K562 (cell line): Measurements from ENCODE around the gene ARHGDIB. TPM values are rescaled to one million over a fixed set of nuclear protein-coding genes. Genes with fewer than 3 reads are reported as not detected.

Source experiments
- ATAC-seq: fragments of 200-7000 bp; cut with Tn5 transposase; 3 replicates; pipeline ENCODE4 v1.9.1; 2020; ENCODE audit warnings: moderate library complexity
- BruUV-seq: library from RNA; stranded (reverse); fragments of 400-500 nt; replicated peaks from 2 replicates; lab custom pipeline; 2021; lab: Mats Ljungman, UMichigan
- CTCF ChIA-PET: fragments of 300-600 bp; formaldehyde crosslinking; extraction: SDS; loops from one replicate; lab custom pipeline; 2021; ENCODE audit warnings: low intra/inter-chr PET ratio; lab: Yijun Ruan, JAX
- POLR2A ChIA-PET: fragments of 300-600, 350-650 bp; sonication (Branson Sonifier 250); formaldehyde crosslinking; extraction: SDS; loops from one replicate; lab custom pipeline; 2021; ENCODE audit warnings: antibody characterized with exemption, inconsistent platforms; lab: Yijun Ruan, JAX
- DNase-seq, 4 experiments: peaks; one replicate each; pipeline versions ENCODE4 v3.0.0 to v3.0.0-alpha.2; 2011 to 2018; ENCODE audit warnings: low spot score in 3 of 4, mixed read lengths in 3 of 4; ENCODE audit errors: extremely low read depth in 1 of 4
- FAIRE-seq: peaks from 2 replicates; lab custom pipeline; 2011; peaks lifted over from hg19 to GRCh38; lab: Jason Lieb, UNC
- H2AFZ ChIP-seq: 2 replicates; pipeline ENCODE4 v1.6.0; 2011; ENCODE audit warnings: low read depth, low read length, control low read depth, inconsistent platforms
- H3K27ac ChIP-seq: fragments of 200-600 bp; 3 replicates; pipeline ENCODE4 v1.8.0; 2011; ENCODE audit warnings: low read depth, mild to moderate bottlenecking, control low read depth, inconsistent platforms, low read length, moderate library complexity, mixed read lengths; ENCODE audit errors: extremely low read depth
- H3K27me3 ChIP-seq, 2 experiments: fragments of 300-600 bp in 1 of 2; 2 replicates in 1 of 2; 3 replicates in 1 of 2; pipeline versions ENCODE4 v1.6.0 to v1.8.0; 2011; ENCODE audit warnings: inconsistent platforms in 2 of 2, low read length in 2 of 2, mild to moderate bottlenecking in 1 of 2, mixed read lengths in 1 of 2, moderate library complexity in 1 of 2; ENCODE audit not compliant: control insufficient read depth in 2 of 2, insufficient read depth in 2 of 2
- H3K36me3 ChIP-seq: fragments of 300-600 bp; 3 replicates; pipeline ENCODE4 v1.8.0; 2011; ENCODE audit warnings: mild to moderate bottlenecking, low read length, inconsistent platforms; ENCODE audit not compliant: control insufficient read depth, insufficient read depth
- H3K4me1 ChIP-seq, 2 experiments: fragments of 200-600 bp in 1 of 2; replicated peaks in 1 of 2; 2 replicates in 1 of 2; 3 replicates in 1 of 2; pipeline versions ENCODE4 v1.5.1 to v1.8.0; 2011; ENCODE audit warnings: inconsistent platforms in 2 of 2, low read length in 2 of 2, mild to moderate bottlenecking in 1 of 2, mixed read lengths in 1 of 2, moderate library complexity in 1 of 2; ENCODE audit not compliant: control insufficient read depth in 2 of 2, insufficient read depth in 2 of 2
- H3K4me2 ChIP-seq: 2 replicates; pipeline ENCODE4 v1.6.1; 2011; ENCODE audit warnings: low read length, control low read depth, inconsistent platforms, mixed read lengths; ENCODE audit not compliant: insufficient read depth
- H3K4me3 ChIP-seq: fragments of 200-600 bp; sonication (generic), shearing (Covaris generic); 2 replicates; pipeline ENCODE4 v1.5.1; 2016; ENCODE audit warnings: control low read depth, inconsistent platforms
- H3K79me2 ChIP-seq: fragments of 200-600 bp; 3 replicates; pipeline ENCODE4 v1.8.0; 2011; ENCODE audit warnings: low read length, inconsistent platforms; ENCODE audit not compliant: control insufficient read depth, insufficient read depth
- H3K9ac ChIP-seq, 2 experiments: 2 replicates each; pipeline versions ENCODE4 v1.6.0 to v1.6.1; 2011; ENCODE audit warnings: low read depth in 2 of 2, low read length in 2 of 2, control low read depth in 1 of 2, inconsistent platforms in 1 of 2, mild to moderate bottlenecking in 1 of 2, mixed read lengths in 1 of 2; ENCODE audit not compliant: insufficient read depth in 1 of 2
- H3K9me1 ChIP-seq: one replicate; pipeline ENCODE4 v1.6.0; 2011; ENCODE audit warnings: inconsistent platforms, mild to moderate bottlenecking, low read length, moderate library complexity; ENCODE audit not compliant: control insufficient read depth, insufficient read depth
- H3K9me3 ChIP-seq: replicated peaks from 2 replicates; pipeline ENCODE4 v1.5.1; 2011; ENCODE audit warnings: low read depth, low read length, inconsistent platforms; ENCODE audit not compliant: control insufficient read depth, insufficient read depth
- H4K20me1 ChIP-seq: replicated peaks from 2 replicates; pipeline ENCODE4 v1.6.1; 2011; ENCODE audit warnings: low read length, inconsistent platforms, mixed read lengths; ENCODE audit not compliant: control insufficient read depth, insufficient read depth
- BACH1 ChIP-seq: fragments of 200-800 bp; sonication (Bioruptor generic); IDR thresholded peaks from 2 replicates; pipeline ENCODE4 v1.6.1; 2016; ENCODE audit warnings: missing genetic modification characterization, missing compliant biosample characterization
- CCAR2 ChIP-seq: fragments of 200-400 bp; formaldehyde crosslinking; IDR thresholded peaks from 2 replicates; pipeline ENCODE4 v1.6.1; 2017; ENCODE audit warnings: mild to moderate bottlenecking, low read depth, low read length
- CCNT2 ChIP-seq: IDR thresholded peaks from 2 replicates; pipeline ENCODE4 v1.6.1; 2011; ENCODE audit warnings: borderline replicate concordance, low read depth, mild to moderate bottlenecking, moderate library complexity, mixed read lengths, low read length; ENCODE audit not compliant: insufficient read length; ENCODE audit errors: extremely low read depth
- DACH1 ChIP-seq: fragments of 450-650 bp; IDR thresholded peaks from 2 replicates; pipeline ENCODE4 v1.6.1; 2018; ENCODE audit not compliant: partially characterized antibody
- DDX20 ChIP-seq: fragments of 450-650 bp; IDR thresholded peaks from 2 replicates; pipeline ENCODE4 v1.6.1; 2016; ENCODE audit warnings: missing genetic modification characterization, low read depth, mild to moderate bottlenecking, missing compliant biosample characterization, moderate library complexity
- FOSL1 ChIP-seq: fragments of 200-800 bp; sonication (Bioruptor generic); conservative IDR thresholded peaks from 2 replicates; pipeline ENCODE4 v1.6.1; 2016; ENCODE audit warnings: missing genetic modification characterization, missing compliant biosample characterization
- FOXJ2 ChIP-seq: fragments of 200-800 bp; sonication (Bioruptor generic); IDR thresholded peaks from 2 replicates; pipeline ENCODE4 v1.6.1; 2016; ENCODE audit warnings: missing genetic modification characterization, missing compliant biosample characterization
- GABPB1 ChIP-seq: sonication (generic); formaldehyde crosslinking; IDR thresholded peaks from 2 replicates; pipeline ENCODE4 v1.8.0; 2022; ENCODE audit warnings: mild to moderate bottlenecking, missing genetic modification reagents
- KDM4B ChIP-seq, 2 experiments: fragments of 450-650 bp in 1 of 2; sonication (generic) in 1 of 2; IDR thresholded peaks; 2 replicates each; pipeline ENCODE4 v1.6.1; 2016 to 2017; ENCODE audit warnings: borderline replicate concordance in 2 of 2, antibody characterized with exemption in 1 of 2, low read depth in 1 of 2, mild to moderate bottlenecking in 1 of 2
- MAFG ChIP-seq: fragments of 450-650 bp; conservative IDR thresholded peaks from 2 replicates; pipeline ENCODE4 v1.6.1; 2016; ENCODE audit warnings: missing genetic modification characterization, missing compliant biosample characterization
- NFE2 ChIP-seq: IDR thresholded peaks from 2 replicates; pipeline ENCODE4 v1.6.1; 2014; ENCODE audit warnings: antibody characterized with exemption, low read depth
- NFE2L1 ChIP-seq: fragments of 450-650 bp; IDR thresholded peaks from 2 replicates; pipeline ENCODE4 v1.6.1; 2016; ENCODE audit warnings: missing genetic modification characterization, low read depth, mild to moderate bottlenecking, missing compliant biosample characterization, moderate library complexity, borderline replicate concordance
- PRPF4 ChIP-seq: fragments of 200-400 bp; formaldehyde crosslinking; IDR thresholded peaks from one replicate; pipeline ENCODE4 v1.6.1; 2017; ENCODE audit warnings: low read length, low read depth, mild to moderate bottlenecking; ENCODE audit not compliant: insufficient read depth, poor library complexity, severe bottlenecking
- PTRF ChIP-seq: fragments of 450-650 bp; IDR thresholded peaks from 2 replicates; pipeline ENCODE4 v1.6.1; 2016; ENCODE audit warnings: mild to moderate bottlenecking, missing genetic modification characterization, missing compliant biosample characterization
- RFX1 ChIP-seq: fragments of 450-650 bp; IDR thresholded peaks from 2 replicates; pipeline ENCODE4 v1.6.1; 2016; ENCODE audit warnings: mild to moderate bottlenecking, moderate library complexity
- RNF2 ChIP-seq: sonication (generic); IDR thresholded peaks from 2 replicates; pipeline ENCODE4 v1.6.1; 2016
- SLC30A9 ChIP-seq: fragments of 250-450 bp; sonication (Bioruptor Pico); IDR thresholded peaks from 2 replicates; pipeline ENCODE4 v1.8.0; 2022; ENCODE audit warnings: mild to moderate bottlenecking, moderate library complexity
- SREBF2 ChIP-seq: sonication (generic); formaldehyde crosslinking; IDR thresholded peaks from 2 replicates; pipeline ENCODE4 v1.4.0; 2020; ENCODE audit warnings: mild to moderate bottlenecking, missing genetic modification reagents
- TGIF2 ChIP-seq: sonication (generic); formaldehyde crosslinking; IDR thresholded peaks from 2 replicates; pipeline ENCODE4 v1.8.1; 2022; ENCODE audit warnings: mild to moderate bottlenecking, missing genetic modification reagents, moderate library complexity
- THRAP3 ChIP-seq: fragments of 450-650 bp; IDR thresholded peaks from 2 replicates; pipeline ENCODE4 v1.6.1; 2016; ENCODE audit warnings: mild to moderate bottlenecking, inconsistent platforms, borderline replicate concordance
- ZEB2 ChIP-seq: fragments of 450-650 bp; IDR thresholded peaks from 2 replicates; pipeline ENCODE4 v1.6.1; 2016
- ZKSCAN3 ChIP-seq: fragments of 250-450 bp; sonication (Bioruptor Pico); IDR thresholded peaks from 2 replicates; pipeline ENCODE4 v1.4.0; 2020
- ZNF280A ChIP-seq: fragments of 450-650 bp; IDR thresholded peaks from 2 replicates; pipeline ENCODE4 v1.6.1; 2018; ENCODE audit warnings: mild to moderate bottlenecking, low read depth; ENCODE audit not compliant: partially characterized antibody
- WGBS: fragments of 100-300 bp; shearing (Covaris generic); methylation state at CpG from one replicate; pipeline ENCODE4 v1.1.6; 2016; ENCODE audit warnings: low coverage, mixed read lengths; ENCODE audit not compliant: insufficient coverage; ENCODE audit errors: missing lambda C conversion rate; 5-methylcytosine and 5-hydroxymethylcytosine counted together
- in situ Hi-C: fragments of 300-500 bp; cut with MboI; formaldehyde crosslinking; loops from 4 replicates; pipeline ENCODE4 v1.15.0; 2018; ENCODE audit warnings: inconsistent platforms, mixed read lengths
- intact Hi-C: fragments of 100-400 bp; cut with micrococcal nuclease; formaldehyde crosslinking; loops from 2 replicates; pipeline ENCODE4 v1.14.2; 2022
- polyA plus RNA-seq, 8 experiments: library from polyadenylated mRNA; depleted of rRNA in 4 of 8; stranded (reverse) in 5 of 8; unstranded in 3 of 8; fragments of >200 nt; fragmentation: Nextera tagmentation in 2 of 8; fragmentation: Illumina TruSeq in 1 of 8; extraction: Ambion mirVana in 2 of 8; extraction: Trizol in 1 of 8; gene quantifications; 2 replicates each; pipeline versions ENCODE4 v1.2.1 to v1.2.3, GENCODE V29; 2011 to 2014; ENCODE audit warnings: inconsistent platforms in 1 of 8, missing spikeins in 1 of 8
- total RNA-seq, 7 experiments: library from RNA; depleted of rRNA in 6 of 7; stranded (reverse); fragments of >200 nt in 6 of 7; fragmentation: Illumina TruSeq in 2 of 7; extraction: Trizol in 2 of 7; gene quantifications; 2 replicates each; pipeline versions ENCODE4 v1.2.1 to v1.2.3, GENCODE V29; 2011 to 2021; ENCODE audit warnings: low replicate concordance in 1 of 7

The ARHGDIB gene
- total and polyA plus RNA-seq, 9 of the 15 experiments (the other 6 are each of a cell fraction or from before 2014, with no cell fraction given), result 9.5 to 204 (median 116) TPM

- TF ChIP-seq ZKSCAN3 (CRISPR knock-in tag), result no peak
Measured at GRCh38 chr12:14972816-14973215, 11.4 kb upstream of the ARHGDIB start, which contains the start of gene PDE6H (continued).

GRCh38 chr12:14970473-14970872 is 9.1 kb upstream of the ARHGDIB start:
- peak; percentile 55 for FAIRE-seq
- H3K9me3 ChIP-seq, result no peaks in the 10 kb centered on the region
- H3K4me1 ChIP-seq, result peaks cover 0 to 2% of the 10 kb centered on the region in 2 experiments; a peak in 2 of 5 replicates
- H2AFZ ChIP-seq, result peak overlapping the region; percentile 66
- H3K79me2 ChIP-seq, result no peaks in the 10 kb centered on the region
- intact Hi-C loops, result no loop called here
- H4K20me1 ChIP-seq, result no peaks in the 10 kb centered on the region
- no peak overlapping the region for H3K4me3 ChIP-seq
- H3K9me1 ChIP-seq, result no peaks in the 10 kb centered on the region
- ChIA-PET CTCF (no interaction called here), POLR2A (interaction anchor here (0.8 kb wide), 1 partner anchor 10 kb away, joined by 4 read pairs; no protein-coding TSS in a partner anchor)
- no peak overlapping the region for H3K4me2 ChIP-seq
- 14% methylated on average over 4 of the region's 4 CpGs for WGBS
- no peaks in the 10 kb centered on the region for H3K27me3 ChIP-seq
- no peaks in the 10 kb centered on the region for H3K36me3 ChIP-seq
- BruUV-seq, result no TSS peak
- no peak overlapping the region for H3K9ac ChIP-seq
- peak overlapping the region; percentile 36; the same call in 1 of the 3 replicates for H3K27ac ChIP-seq
- peak in 2 of 4 experiments; percentile 14 to 57 for DNase-seq
- in situ Hi-C loops, result loop anchor here (25.0 kb wide), 1 partner anchor 758 kb away; no protein-coding TSS in a partner anchor
- ATAC-seq, result peak; percentile 63
- TF ChIP-seq FOSL1 (tag) (no peak), NFE2L1 (tag) (peak; percentile 81), PTRF (no peak), GABPB1 (CRISPR knock-in tag) (no peak), RNF2 (no peak), MAFG (tag) (peak; percentile 97), PRPF4 (no peak), CCAR2 (no peak), SREBF2 (CRISPR knock-in tag) (no peak), THRAP3 (no peak), ZNF280A (no peak), KDM4B (IDR thresholded peaks at IDR 0.05; ENCODE audit: borderline replicate concordance in 2 of 2, low read depth in 1 of 2) (no peak), CCNT2 (no peak), DDX20 (no peak), SLC30A9 (CRISPR knock-in tag) (no peak), BACH1 (tag) (peak; percentile 93), DACH1 (no peak), ZEB2 (no peak), FOXJ2 (tag) (no peak), RFX1 (no peak), TGIF2 (CRISPR knock-in tag) (no peak), NFE2 (peak; percentile 94)
